ENCODE data around the gene CDK3. TPM values are rescaled to one million over a fixed set of nuclear protein-coding genes. Genes with fewer than 3 reads are reported as not detected.

Gene CDK3
- total RNA-seq, 2 experiments from 2014 or later, result 3.8 to 4.1 TPM

- no peak within 1 kb of the TSS for H3K27ac Mint-ChIP-seq
- no peak within 1 kb of the TSS for H3K4me3 Mint-ChIP-seq
- intact Hi-C loops (cut with micrococcal nuclease), result no loop called here
- DNase-seq (no peak), ATAC-seq (no peak)
- no peaks in the 10 kb centered on the region for H3K36me3 Mint-ChIP-seq (ENCODE audit: low read depth)
- CTCF ChIA-PET, result interaction anchor here (1.3 kb wide), 1 partner anchor 13 kb away, joined by 3 read pairs; no protein-coding TSS in a partner anchor
- H3K9me3 Mint-ChIP-seq, result no peaks in the 10 kb centered on the region
- POLR2A ChIA-PET, result interaction anchor here (0.6 kb wide), 1 partner anchor 250 kb away, joined by 5 read pairs; no protein-coding TSS in a partner anchor
- H3K27me3 Mint-ChIP-seq, result no peaks in the 10 kb centered on the region
- TF ChIP-seq CTCF (IDR thresholded peaks at IDR 0.05), result no peak
- H3K4me1 Mint-ChIP-seq (ENCODE audit: low read depth), result peaks cover 21% of the 10 kb centered on the region
These were observed 26.6 kb downstream of the CDK3 start, which contains the start of gene EVPL for GRCh38 chr17:76027159-76027839. EVPL (minus strand) TSS chr17:76027306; CDS start chr17:76027198, 108 bp downstream.

- ChIA-PET CTCF (interaction anchor here (0.6 to 2.6 kb wide), 4 partner anchors 18 to 266 kb away, joined by 3 to 10 read pairs (median 6); partner anchors contain the start of gene CDK3), POLR2A (interaction anchor here (0.6 to 1.2 kb wide), 2 partner anchors 17 to 201 kb away, joined by 3 read pairs; no protein-coding TSS in a partner anchor)
- Mint-ChIP-seq H3K9me3 (no peaks in the 10 kb centered on the region), H3K27me3 (no peaks in the 10 kb centered on the region), H3K27ac (no peak overlapping the region), H3K4me1 (ENCODE audit: low read depth) (peaks cover 29% of the 10 kb centered on the region), H3K4me3 (no peak overlapping the region), H3K36me3 (ENCODE audit: low read depth) (peaks cover 4% of the 10 kb centered on the region)
- DNase-seq, result no peak
- no peak for TF ChIP-seq CTCF (IDR thresholded peaks at IDR 0.05)
- ATAC-seq, result no peak
- intact Hi-C loops (cut with micrococcal nuclease), result no loop called here
These were observed 31.6 kb downstream of the CDK3 start for GRCh38 chr17:76032073-76032779.

- ChIA-PET CTCF (interaction anchor here (0.8 to 2.6 kb wide), 4 partner anchors 14 to 33 kb away, joined by 3 to 10 read pairs (median 4); partner anchors contain the start of gene CDK3), POLR2A (interaction anchor here (1.2 kb wide), 1 partner anchor 18 kb away, joined by 3 read pairs; no protein-coding TSS in a partner anchor)
- H3K27ac Mint-ChIP-seq, result no peak overlapping the region
- H3K9me3 Mint-ChIP-seq, result no peaks in the 10 kb centered on the region
- peaks cover 6% of the 10 kb centered on the region for H3K36me3 Mint-ChIP-seq (ENCODE audit: low read depth)
- no peaks in the 10 kb centered on the region for H3K27me3 Mint-ChIP-seq
- peaks cover 33% of the 10 kb centered on the region for H3K4me1 Mint-ChIP-seq (ENCODE audit: low read depth)
- TF ChIP-seq CTCF (IDR thresholded peaks at IDR 0.05), result no peak
- DNase-seq, result no peak
- H3K4me3 Mint-ChIP-seq, result no peak overlapping the region
- no peak for ATAC-seq
- intact Hi-C loops (cut with micrococcal nuclease), result no loop called here
These were observed 32.1 kb downstream of the CDK3 start for GRCh38 chr17:76032780-76033108.

GRCh38 chr17:76033139-76033538 is 32.5 kb downstream of the CDK3 start:
- CTCF ChIA-PET, result interaction anchor here (0.8 to 2.6 kb wide), 6 partner anchors 14 to 246 kb away, joined by 3 to 10 read pairs (median 4); partner anchors contain the start of gene CDK3
- DNase-seq (no peak), ATAC-seq (no peak)
- intact Hi-C loops (cut with micrococcal nuclease), result no loop called here
- Mint-ChIP-seq H3K4me3 (no peak overlapping the region), H3K27me3 (no peaks in the 10 kb centered on the region), H3K9me3 (no peaks in the 10 kb centered on the region), H3K27ac (no peak overlapping the region), H3K4me1 (ENCODE audit: low read depth) (peaks cover 36% of the 10 kb centered on the region), H3K36me3 (ENCODE audit: low read depth) (peaks cover 9% of the 10 kb centered on the region)
- POLR2A ChIA-PET, result interaction anchor here (0.5 kb wide), 1 partner anchor 33 kb away, joined by 3 read pairs; no protein-coding TSS in a partner anchor
- TF ChIP-seq CTCF (IDR thresholded peaks at IDR 0.05), result no peak
